HG02943 (cell line): ENCODE data around the gene SLC38A8.

ENCODE experiments used
- ATAC-seq: cut with Tn5 transposase; IDR thresholded peaks from one replicate; pipeline ENCODE4 v1.9.1; 2021; ENCODE audit warnings: mild to moderate bottlenecking, low read depth, moderate library complexity; ENCODE audit not compliant: unreplicated experiment

Gene SLC38A8

GRCh38 chr16:84050316-84050715, 7.7 kb upstream of the SLC38A8 start:
- no peak for ATAC-seq

GRCh38 chr16:84049403-84050060, 6.9 kb upstream of the SLC38A8 start:
- ATAC-seq: no peak

DNA sequence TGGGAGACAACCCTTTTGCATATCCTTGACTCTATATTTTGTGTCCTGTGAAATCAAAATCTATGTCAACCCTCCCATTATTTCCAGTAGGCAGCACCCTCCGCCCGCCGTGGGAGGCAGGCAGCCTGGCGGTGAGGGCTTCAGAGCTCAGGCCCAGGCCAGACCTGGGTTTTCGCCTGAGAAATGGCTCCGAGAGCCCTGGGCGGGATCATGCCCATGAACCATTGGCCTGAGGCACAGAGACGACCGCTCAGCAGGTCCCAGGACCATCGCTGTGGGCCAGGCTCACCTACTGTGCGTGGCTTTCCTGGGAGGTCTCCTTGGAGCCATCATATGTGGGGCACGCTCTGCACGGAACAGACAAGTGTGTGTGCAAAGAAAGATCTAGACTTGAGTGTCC, 6.3 kb upstream of the SLC38A8 start:
- ATAC-seq: no peak

DNA sequence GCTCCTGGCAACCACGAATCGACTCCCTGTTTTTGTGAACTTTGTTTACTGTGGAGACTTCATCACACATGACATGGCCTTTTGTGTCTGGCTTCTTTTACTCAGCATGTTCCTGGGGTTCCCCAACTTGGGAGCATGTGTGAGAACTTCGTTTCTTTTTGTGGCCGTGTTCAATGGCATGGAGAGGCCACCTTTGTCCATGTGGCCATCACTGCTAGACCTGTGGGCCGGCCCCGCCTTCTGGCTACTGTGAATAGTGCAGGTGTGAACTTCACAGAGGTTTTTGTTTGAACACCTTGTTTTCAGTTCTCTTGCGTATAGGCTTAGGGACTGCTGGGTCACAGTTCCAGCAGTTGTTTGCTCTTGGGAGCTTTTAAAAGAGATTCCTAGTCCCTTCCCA, 5.7 kb upstream of the SLC38A8 start:
- no peak for ATAC-seq

DNA sequence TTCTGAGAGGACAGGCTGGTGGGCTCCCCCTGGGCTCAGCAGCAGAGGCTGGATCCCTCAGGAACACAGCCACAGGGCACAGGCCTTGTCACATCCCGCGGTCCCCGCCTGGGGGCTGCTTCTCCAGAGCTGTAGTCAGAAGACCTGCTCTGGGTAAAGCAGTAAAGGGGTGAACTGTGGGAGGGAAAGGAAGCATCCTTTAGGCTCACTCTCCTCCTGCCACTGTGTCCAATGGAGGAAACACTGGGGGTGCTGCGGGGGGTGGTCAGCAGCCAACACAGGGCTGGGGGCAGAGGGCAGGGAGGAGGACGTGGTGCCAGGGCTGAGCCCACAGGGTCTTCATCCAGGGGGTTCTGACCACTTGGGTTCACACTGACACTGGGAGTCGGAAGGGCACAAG, 5.0 kb upstream of the SLC38A8 start:
- ATAC-seq: no peak

- ATAC-seq: no peak
Measured at GRCh38 chr16:84047206-84047605, 4.6 kb upstream of the SLC38A8 start.

DNA sequence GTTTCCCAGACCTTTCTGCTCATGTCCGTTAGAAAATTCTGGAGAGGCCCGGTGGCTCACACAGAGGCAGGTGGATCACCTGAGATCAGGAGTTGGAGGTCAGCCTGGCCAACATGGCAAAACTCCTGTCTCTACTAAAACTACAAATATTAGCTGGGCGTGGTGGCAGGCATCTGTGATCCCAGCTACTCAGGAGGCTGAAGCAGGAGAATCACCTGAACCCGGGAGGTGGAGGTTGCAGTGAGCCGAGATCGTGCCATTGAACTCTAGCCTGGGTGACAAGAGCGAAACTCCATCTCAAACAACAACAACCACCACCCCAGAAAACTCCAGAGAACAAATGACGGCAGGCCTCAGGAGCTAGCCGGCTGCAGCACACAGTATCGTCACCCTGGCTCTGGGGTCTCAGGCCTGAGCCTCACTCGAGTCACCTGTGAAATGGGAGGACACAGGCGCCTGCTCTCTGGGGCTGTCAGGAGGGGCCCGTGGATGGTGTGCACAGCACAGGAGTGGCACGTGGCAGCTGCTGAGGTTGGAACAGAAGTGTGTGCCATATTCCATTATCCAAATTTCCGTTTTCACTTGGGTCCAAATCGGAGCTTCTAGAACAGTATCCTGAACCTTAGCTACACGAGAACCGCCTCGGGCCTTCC, 3.3 kb upstream of the SLC38A8 start:
- no peak for ATAC-seq

DNA sequence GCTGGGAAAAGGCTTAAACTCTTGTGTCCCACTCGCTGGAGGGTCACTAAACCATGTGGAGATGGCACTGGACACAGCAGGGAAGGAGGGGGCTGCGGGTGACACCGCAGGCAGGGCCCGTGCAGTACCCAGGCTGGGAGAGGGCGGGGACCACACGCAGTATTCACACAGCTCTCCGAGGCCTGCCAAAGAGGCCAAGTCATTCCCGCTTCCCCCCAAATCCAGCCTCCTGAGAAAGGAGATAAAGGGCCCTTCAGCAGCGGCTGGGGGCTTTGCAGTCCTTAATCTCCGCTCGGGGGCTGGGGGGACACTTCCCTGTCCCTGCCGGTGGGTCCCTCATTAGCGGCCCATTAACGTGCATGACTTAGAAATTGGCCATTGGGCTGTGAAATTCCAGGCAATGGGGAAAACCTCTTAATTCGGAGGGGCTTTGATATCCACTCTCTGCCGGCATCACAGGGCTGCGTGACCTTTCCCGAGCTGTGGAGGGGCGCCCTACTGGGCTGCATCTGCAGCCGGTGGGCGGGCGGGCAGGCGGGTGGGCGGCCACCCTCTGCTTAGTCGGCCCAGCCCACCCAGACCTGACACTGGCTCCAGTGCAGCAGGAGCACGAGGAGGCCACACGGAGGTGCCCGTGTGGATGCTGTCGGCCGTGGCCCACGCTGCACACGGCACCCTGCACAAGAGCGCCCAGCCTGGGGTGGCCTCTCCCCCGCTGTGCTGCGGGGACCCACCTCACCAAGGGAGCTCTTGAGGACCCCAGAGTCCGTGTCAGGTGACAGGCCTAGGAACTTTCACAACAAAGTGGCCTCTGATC, 2.6 kb upstream of the SLC38A8 start:
- no peak for ATAC-seq

DNA sequence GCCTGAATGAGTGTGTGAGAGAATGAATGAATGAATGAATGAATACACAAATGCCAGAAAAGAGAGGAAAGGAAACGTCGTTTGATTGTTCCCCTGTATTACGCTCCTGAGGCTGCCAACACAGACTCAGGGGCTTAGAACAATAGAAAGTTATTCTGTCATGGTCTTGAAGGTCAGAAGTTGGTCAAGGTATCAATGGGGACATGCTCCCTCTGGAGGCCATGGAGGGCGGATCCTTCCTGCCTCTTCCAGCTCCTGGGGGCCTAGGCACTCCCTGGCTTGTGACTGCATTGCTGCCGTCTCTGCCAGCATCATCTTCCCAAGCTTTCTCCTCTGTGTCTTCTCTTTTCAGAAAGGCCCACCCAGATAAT, 1.5 kb upstream of the SLC38A8 start:
- ATAC-seq: no peak

- ATAC-seq: no peak
Measured at GRCh38 chr16:84043486-84044117, 1.0 kb upstream of the SLC38A8 start.

GRCh38 chr16:84042879-84043485, 387 bp upstream of the SLC38A8 start:
- ATAC-seq: no peak

- ATAC-seq: no peak
Measured at GRCh38 chr16:84041881-84042280, 714 bp downstream of the SLC38A8 start.

DNA sequence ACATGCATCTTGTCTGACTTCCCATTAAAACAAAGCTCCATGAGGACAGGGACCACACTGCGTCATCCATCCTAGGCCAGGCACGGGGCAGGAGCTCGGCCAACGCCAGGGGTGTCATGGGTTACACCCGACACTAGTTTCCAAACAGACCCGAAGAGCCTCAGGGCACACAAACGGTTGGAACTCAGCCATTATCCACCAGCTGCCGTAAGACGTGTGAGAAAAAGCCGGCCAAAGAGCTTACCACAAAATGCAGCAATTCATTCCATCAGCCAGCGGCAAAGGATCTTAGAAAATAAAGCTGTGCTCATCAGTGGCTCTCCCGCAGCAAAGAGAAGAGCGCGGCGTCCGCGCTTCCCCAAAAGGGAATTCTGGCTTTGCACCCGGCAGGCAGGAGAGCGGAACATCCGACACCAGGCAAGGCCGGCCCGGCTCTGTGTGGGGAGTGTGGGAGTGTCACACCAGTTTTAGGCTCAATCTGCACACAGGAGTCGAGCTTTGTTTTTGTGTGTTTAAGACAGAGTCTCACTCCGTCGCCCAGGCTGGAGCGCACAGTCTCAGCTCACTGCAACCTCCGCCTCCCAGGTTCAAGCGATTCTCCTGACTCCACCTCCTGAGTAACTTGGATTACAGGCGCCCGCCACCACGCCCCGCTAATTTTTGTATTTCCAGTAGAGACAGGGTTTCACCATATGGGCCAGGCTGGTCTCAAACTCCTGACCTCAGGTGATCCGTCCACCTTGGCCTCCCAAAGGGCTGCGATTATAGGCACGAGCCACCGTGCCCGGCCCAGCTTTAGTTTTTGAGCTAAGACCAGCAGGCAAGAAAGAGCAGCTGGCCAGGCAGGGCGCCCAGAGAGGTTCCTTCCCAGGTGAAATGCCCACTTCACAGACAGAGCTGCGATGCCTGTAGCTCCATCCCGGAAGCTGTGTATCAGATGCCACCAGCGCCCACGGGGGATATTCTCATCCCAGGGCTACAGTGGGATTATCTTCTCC, 1.5 kb downstream of the SLC38A8 start:
- no peak for ATAC-seq

- no peak for ATAC-seq
Measured at GRCh38 chr16:84040226-84040822, 2.3 kb downstream of the SLC38A8 start.

- no peak for ATAC-seq
Measured at GRCh38 chr16:84039696-84040095, 2.9 kb downstream of the SLC38A8 start.

DNA sequence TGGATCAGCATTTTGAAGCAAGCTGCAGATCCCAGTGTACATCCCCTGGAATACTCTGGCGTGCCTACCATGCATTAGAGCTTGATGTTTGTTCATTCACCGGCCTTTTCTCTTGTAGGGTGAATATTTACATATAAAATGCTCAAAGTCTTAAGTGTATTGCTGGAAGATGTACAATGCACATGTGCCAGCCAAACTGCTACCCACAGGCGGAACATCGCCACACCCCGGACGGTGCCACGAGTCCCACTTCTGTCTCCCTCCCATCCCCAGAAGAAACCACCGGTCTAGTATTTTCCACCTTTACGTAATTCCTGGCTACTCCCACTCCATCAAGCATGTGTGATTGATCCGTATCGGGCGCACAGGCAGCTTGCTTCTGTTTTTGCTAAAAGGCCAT, 4.1 kb downstream of the SLC38A8 start:
- ATAC-seq: no peak

DNA sequence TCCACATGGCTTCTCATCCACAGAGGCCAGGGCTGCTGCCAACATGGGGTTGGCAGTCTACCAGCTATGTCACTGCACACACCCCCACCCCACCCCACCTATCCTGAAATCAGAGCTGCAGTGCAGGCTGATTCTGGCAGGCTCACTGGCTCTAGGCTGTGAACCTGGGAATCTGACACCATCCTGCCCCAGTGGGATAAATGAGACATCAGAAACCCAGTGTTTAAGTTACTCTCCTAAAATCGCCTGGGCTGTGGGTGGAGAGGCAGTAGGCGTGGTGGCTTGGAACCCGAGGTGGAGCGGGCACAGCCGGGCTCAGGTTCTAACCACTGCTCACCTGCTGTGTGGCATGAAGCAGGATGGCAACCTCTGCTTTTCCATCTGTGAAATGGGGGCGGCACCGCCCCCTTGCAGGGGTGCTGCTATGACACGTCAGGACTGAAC, 5.6 kb downstream of the SLC38A8 start:
- no peak for ATAC-seq

- ATAC-seq: no peak
Measured at GRCh38 chr16:84036131-84036530, 6.5 kb downstream of the SLC38A8 start.

- no peak for ATAC-seq
Measured at GRCh38 chr16:84034516-84034915, 8.1 kb downstream of the SLC38A8 start.
